HepG2 (cell line): Measurements from ENCODE around the gene GLYAT. TPM values are rescaled to one million over a fixed set of nuclear protein-coding genes. Genes with fewer than 3 reads are reported as not detected.

Source experiments
- AGO2 ChIP-seq: fragments of 200-400 bp; formaldehyde crosslinking; optimal IDR thresholded peaks from 2 replicates; pipeline ENCODE3; 2017; ENCODE audit warnings: mild to moderate bottlenecking, low read depth, low read length, moderate library complexity
- ARNTL ChIP-seq: sonication (generic); formaldehyde crosslinking; IDR thresholded peaks from 2 replicates; pipeline ENCODE4 v1.4.0; 2020; ENCODE audit warnings: mild to moderate bottlenecking, missing genetic modification reagents
- ATF7 ChIP-seq, 2 experiments: fragments of 450-650 bp in 1 of 2; sonication (generic) in 1 of 2; formaldehyde crosslinking in 1 of 2; IDR thresholded peaks; 2 replicates each; pipeline versions ENCODE4 v1.4.0 to v1.6.1; 2016 to 2020; ENCODE audit warnings: antibody characterized with exemption in 1 of 2, mild to moderate bottlenecking in 1 of 2, missing genetic modification reagents in 1 of 2
- CHD4 ChIP-seq: fragments of 200-600 bp; sonication (generic); IDR thresholded peaks from 2 replicates; pipeline ENCODE4 v1.7.0; 2017; ENCODE audit warnings: mild to moderate bottlenecking, low read length, borderline replicate concordance
- DMAP1 ChIP-seq: IDR thresholded peaks from 2 replicates; pipeline ENCODE4 v1.6.1; 2016
- HNF4A ChIP-seq: sonication (generic); formaldehyde crosslinking; IDR thresholded peaks from 2 replicates; pipeline ENCODE4 v1.4.0; 2020; ENCODE audit warnings: missing genetic modification reagents
- HOXA3 ChIP-seq: sonication (generic); formaldehyde crosslinking; IDR thresholded peaks from 2 replicates; pipeline ENCODE4 v1.5.0; 2020; ENCODE audit warnings: missing genetic modification reagents
- KMT2B ChIP-seq: IDR thresholded peaks from 2 replicates; pipeline ENCODE4 v1.6.1; 2016; ENCODE audit warnings: missing genetic modification reagents, missing compliant biosample characterization
- MED13 ChIP-seq: sonication (generic); formaldehyde crosslinking; IDR thresholded peaks from 2 replicates; pipeline ENCODE4 v1.5.0; 2020; ENCODE audit warnings: missing genetic modification reagents
- MTA3 ChIP-seq: sonication (generic); formaldehyde crosslinking; IDR thresholded peaks from 2 replicates; pipeline ENCODE4 v1.4.0; 2020; ENCODE audit warnings: missing genetic modification reagents
- RAD51 ChIP-seq: fragments of 450-650 bp; IDR thresholded peaks from 2 replicates; pipeline ENCODE4 v1.6.1; 2016; ENCODE audit warnings: borderline replicate concordance
- RFX5 ChIP-seq: IDR thresholded peaks from 2 replicates; pipeline ENCODE4 v1.6.1; 2011; ENCODE audit warnings: low read depth, low read length, improper control_type of control experiment
- RORA ChIP-seq: sonication (generic); formaldehyde crosslinking; IDR thresholded peaks from 2 replicates; pipeline ENCODE4 v1.5.0; 2020; ENCODE audit warnings: mild to moderate bottlenecking, missing genetic modification reagents, moderate library complexity
- ZNF382 ChIP-seq: sonication (generic); formaldehyde crosslinking; IDR thresholded peaks from 2 replicates; pipeline ENCODE4 v1.5.0; 2020; ENCODE audit warnings: missing genetic modification reagents, mild to moderate bottlenecking, borderline replicate concordance
- ZNF414 ChIP-seq: sonication (generic); formaldehyde crosslinking; IDR thresholded peaks from 2 replicates; pipeline ENCODE4 v1.5.0; 2020; ENCODE audit warnings: missing genetic modification reagents
- ZNF432 ChIP-seq: sonication (generic); formaldehyde crosslinking; IDR thresholded peaks from 2 replicates; pipeline ENCODE4 v1.5.0; 2020; ENCODE audit warnings: missing genetic modification reagents, mild to moderate bottlenecking, borderline replicate concordance
- ZNF512 ChIP-seq: sonication (generic); formaldehyde crosslinking; IDR thresholded peaks from 2 replicates; pipeline ENCODE4 v1.4.0; 2020; ENCODE audit warnings: mild to moderate bottlenecking, missing genetic modification reagents
- ZNF574 ChIP-seq: sonication (generic); formaldehyde crosslinking; IDR thresholded peaks from 2 replicates; pipeline ENCODE4 v1.4.0; 2020; ENCODE audit warnings: missing genetic modification reagents
- ZNF703 ChIP-seq: sonication (generic); formaldehyde crosslinking; IDR thresholded peaks from 2 replicates; pipeline ENCODE4 v1.5.1; 2020; ENCODE audit warnings: missing genetic modification reagents, mild to moderate bottlenecking, moderate library complexity, borderline replicate concordance
- ZNF746 ChIP-seq: sonication (generic); formaldehyde crosslinking; IDR thresholded peaks from 2 replicates; pipeline ENCODE4 v1.8.0; 2022; ENCODE audit warnings: mild to moderate bottlenecking, missing genetic modification reagents
- polyA plus RNA-seq, 8 experiments: library from polyadenylated mRNA; depleted of rRNA in 3 of 8; stranded (reverse) in 7 of 8; unstranded in 1 of 8; fragments of >200 nt; fragmentation: Illumina TruSeq in 4 of 8; extraction: Trizol in 4 of 8; gene quantifications; 2 replicates each; pipeline versions ENCODE4 v1.2.1 to v1.2.3, GENCODE V29; 2011 to 2016; ENCODE audit warnings: low read depth in 4 of 8, missing spikeins in 1 of 8, mixed read lengths in 1 of 8; ENCODE audit not compliant: insufficient read depth in 1 of 8
- total RNA-seq, 5 experiments: library from RNA; depleted of rRNA; stranded (reverse); fragments of >200 nt; fragmentation: Illumina TruSeq; extraction: Trizol; gene quantifications; 2 replicates each; pipeline ENCODE4 v1.2.3, GENCODE V29; 2016; ENCODE audit warnings: low read depth in 1 of 5
- TF ChIP-seq, protein P1 (sequence below): sonication (generic); formaldehyde crosslinking; IDR thresholded peaks from 2 replicates; pipeline ENCODE4 v1.8.1; 2023; ENCODE audit warnings: mild to moderate bottlenecking, moderate library complexity, missing genetic modification reagents
- TF ChIP-seq, protein P2 (sequence below): sonication (generic); formaldehyde crosslinking; IDR thresholded peaks from 2 replicates; pipeline ENCODE4 v1.5.0; 2020; ENCODE audit warnings: missing genetic modification reagents

Gene GLYAT
- total and polyA plus RNA-seq, 2 of the 13 experiments (the other 11 are each of a cell fraction or from before 2014, with no cell fraction given): not detected

- TF ChIP-seq ZNF746 (CRISPR knock-in tag) (no peak; the same call in 1 of the 2 replicates), RORA (CRISPR knock-in tag) (no peak), ZNF382 (CRISPR knock-in tag) (no peak), MTA3 (no peak), ZNF414 (CRISPR knock-in tag) (no peak), ZNF432 (no peak), RAD51 (no peak), ZNF512 (CRISPR knock-in tag) (no peak), HNF4A (CRISPR knock-in tag) (peak; percentile 97), ARNTL (CRISPR knock-in tag) (no peak), KMT2B (peak; percentile 29; the same call in 1 of the 2 replicates), ATF7 (IDR thresholded peaks at IDR 0.05) (no peak), ATF7 (CRISPR knock-in tag; IDR thresholded peaks at IDR 0.05) (no peak), AGO2 (no peak), MED13 (CRISPR knock-in tag) (no peak), DMAP1 (CRISPR knock-in tag) (no peak), RFX5 (no peak), HOXA3 (CRISPR knock-in tag) (peak; percentile 54; the same call in 1 of the 2 replicates), ZNF703 (CRISPR knock-in tag) (no peak), ZNF574 (no peak), CHD4 (peak; percentile 64; the same call in 1 of the 2 replicates)
- TF ChIP-seq, protein P1, sequence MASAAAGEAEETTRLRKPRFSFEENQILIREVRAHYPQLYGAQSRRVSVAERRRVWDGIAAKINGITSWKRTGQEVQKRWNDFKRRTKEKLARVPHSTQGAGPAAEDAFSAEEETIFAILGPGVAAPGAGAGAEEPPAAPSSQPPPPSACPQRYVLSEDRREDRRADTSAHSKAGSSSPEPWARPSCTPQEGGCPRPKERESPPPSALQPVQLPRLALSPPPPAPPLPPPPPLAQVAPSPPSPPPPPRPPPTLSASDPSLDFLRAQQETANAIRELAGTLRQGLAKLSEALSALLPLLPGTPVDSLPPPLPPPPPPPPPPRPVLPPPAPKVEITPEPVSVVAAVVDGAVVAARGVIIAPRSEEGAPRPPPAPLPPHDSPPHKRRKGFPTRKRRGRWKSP (CRISPR knock-in tag): no peak
- TF ChIP-seq, protein P2, sequence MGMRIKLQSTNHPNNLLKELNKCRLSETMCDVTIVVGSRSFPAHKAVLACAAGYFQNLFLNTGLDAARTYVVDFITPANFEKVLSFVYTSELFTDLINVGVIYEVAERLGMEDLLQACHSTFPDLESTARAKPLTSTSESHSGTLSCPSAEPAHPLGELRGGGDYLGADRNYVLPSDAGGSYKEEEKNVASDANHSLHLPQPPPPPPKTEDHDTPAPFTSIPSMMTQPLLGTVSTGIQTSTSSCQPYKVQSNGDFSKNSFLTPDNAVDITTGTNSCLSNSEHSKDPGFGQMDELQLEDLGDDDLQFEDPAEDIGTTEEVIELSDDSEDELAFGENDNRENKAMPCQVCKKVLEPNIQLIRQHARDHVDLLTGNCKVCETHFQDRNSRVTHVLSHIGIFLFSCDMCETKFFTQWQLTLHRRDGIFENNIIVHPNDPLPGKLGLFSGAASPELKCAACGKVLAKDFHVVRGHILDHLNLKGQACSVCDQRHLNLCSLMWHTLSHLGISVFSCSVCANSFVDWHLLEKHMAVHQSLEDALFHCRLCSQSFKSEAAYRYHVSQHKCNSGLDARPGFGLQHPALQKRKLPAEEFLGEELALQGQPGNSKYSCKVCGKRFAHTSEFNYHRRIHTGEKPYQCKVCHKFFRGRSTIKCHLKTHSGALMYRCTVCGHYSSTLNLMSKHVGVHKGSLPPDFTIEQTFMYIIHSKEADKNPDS (CRISPR knock-in tag): peak; percentile 37; the same call in 1 of the 2 replicates
Measured at GRCh38 chr11:58762284-58763119, 30.8 kb upstream of the GLYAT start (continued).
